ENCODE data around the gene BMP2K. TPM values are rescaled to one million over a fixed set of nuclear protein-coding genes. Genes with fewer than 3 reads are reported as not detected.

Gene BMP2K
- 44.8 TPM for total RNA-seq

DNA sequence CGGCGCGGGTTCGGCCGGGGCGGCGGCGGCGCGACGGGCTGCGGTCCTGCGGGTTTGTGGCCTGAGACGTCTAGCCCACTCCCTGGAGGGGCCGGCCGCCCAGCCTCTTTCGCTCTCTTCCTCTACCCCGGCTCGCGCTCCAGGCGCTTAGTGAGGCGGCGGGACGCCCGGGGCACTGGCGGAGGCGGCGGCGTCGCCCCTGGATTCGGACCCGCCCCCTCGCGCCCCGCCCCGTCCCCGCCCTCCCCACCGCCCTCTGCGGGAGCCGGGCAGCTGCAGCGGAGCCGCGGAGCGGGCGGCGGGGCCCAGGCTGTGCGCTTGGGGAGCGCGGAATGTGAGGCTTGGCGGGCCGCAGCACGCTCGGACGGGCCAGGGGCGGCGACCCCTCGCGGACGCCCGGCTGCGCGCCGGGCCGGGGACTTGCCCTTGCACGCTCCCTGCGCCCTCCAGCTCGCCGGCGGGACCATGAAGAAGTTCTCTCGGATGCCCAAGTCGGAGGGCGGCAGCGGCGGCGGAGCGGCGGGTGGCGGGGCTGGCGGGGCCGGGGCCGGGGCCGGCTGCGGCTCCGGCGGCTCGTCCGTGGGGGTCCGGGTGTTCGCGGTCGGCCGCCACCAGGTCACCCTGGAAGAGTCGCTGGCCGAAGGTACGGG lies at the start of gene BMP2K:
BMP2K (plus strand) TSS at position 272 of the 650 bp plus-strand sequence; CDS start at position 466, 194 bp downstream.
- DNase-seq (ENCODE audit: low spot score in 2 of 2) (peak; percentile 85 to 94), FAIRE-seq (no peak)

DNA sequence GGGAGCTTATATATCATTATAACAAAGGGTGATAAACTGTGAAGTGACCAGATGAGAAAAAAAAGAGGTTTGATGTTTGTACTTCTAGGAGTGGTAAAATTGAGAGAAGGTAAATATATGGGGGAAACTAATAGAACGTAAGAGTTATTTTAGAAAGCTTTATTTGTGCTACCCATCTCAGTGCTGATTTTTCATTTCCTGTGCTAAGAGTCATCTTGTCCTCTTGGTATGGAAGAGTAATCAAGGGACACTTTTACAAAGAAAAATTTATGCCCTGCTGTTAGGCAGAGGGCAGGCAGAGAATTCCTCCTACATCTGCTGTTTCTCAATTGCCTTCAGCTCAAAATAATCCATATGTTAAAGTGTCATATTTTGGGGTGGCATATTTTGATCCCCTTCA lies 49.6 kb upstream of the BMP2K start:
- no peak for DNase-seq (ENCODE audit: low spot score in 2 of 2)
- no peak for FAIRE-seq

DNA sequence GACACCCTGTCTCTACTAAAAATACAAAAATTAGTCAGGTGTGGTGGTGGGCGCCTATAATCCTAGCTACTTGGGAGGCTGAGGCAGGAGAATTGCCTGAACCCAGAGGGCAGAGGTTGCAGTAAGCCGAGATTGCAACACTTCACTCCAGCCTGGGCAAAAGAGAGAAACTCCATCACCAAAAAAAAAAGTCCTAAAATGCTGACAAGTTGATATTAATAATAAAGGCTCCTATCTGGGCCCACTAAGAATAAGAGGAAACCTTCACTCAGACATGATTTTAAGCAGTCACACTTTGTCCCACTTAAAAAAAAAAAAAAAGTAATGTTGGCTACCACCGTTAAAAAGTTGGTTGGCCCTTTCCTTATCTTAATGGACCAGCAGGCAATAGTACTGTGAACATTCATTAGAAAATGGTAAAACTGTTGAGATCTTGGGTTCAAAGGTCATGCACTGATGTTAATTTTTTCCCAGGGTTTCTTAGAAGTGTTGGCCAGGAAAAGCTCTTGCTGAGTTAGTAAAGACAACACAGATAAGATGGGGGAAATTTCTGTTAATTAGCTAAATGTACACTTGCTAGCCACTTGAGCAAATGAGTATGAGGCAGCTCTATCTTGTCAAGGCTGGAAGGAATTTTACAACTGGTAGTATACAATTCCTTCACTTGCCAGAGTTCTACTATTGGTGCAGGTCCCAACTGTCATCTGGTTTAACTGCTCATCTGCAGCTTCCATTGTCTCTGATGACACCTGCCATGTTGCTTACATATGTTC lies 43.6 kb upstream of the BMP2K start:
- no peak for FAIRE-seq
- DNase-seq (ENCODE audit: low spot score in 2 of 2): no peak

DNA sequence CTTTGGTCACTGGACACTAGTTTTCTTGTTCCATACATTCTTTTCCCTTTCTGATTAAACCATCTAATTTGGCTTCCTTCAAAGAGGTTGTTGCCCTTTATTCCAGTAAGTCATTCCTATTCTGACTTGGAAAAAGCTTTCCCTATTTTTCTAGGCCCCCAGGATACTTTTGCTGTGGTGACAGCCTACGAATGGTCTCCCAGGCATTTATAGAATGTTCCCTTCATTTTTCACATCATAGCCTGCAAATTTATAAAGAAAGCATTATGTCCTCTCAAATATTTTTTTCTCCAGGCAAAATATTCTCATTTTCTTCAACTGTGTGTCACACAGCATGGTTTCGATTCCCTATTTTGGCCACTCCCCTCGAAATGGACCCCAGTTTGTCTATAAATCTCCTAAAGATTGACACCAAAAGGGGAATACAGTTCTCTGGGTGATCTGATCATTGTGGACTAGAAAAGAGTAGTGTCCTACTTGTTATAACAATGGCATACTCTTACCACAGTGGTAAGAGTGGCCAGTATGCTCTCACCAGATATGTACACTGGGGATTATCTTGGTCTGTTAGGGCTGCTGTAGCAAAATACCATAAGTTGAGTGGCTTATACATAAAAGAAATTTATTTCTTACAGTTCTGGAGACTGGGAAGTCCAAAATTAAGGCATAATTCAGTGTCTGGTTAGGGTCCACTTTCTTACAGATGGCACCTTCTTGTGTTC lies 41.5 kb upstream of the BMP2K start:
- DNase-seq (ENCODE audit: low spot score in 2 of 2): no peak
- no peak for FAIRE-seq

DNA sequence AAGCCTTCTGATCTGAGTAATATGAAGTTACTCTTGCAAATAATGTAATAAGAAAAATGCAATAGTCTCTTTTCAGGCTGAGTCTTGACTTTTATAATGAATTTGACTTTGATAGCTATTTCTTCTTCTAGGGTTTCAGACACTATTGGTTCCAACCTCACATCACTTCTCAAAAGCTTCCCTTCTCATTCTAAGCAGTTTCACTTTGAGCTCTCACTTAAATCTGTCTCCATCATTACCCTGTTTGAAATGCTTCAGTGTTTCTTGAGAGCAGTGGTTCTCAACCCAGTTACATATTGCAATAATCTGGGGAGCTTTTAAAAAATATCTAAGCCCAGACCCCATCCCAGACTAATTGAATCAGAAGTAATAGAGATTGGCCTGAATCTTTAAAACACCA lies 40.5 kb upstream of the BMP2K start:
- FAIRE-seq (no peak), DNase-seq (ENCODE audit: low spot score in 2 of 2) (no peak)

DNA sequence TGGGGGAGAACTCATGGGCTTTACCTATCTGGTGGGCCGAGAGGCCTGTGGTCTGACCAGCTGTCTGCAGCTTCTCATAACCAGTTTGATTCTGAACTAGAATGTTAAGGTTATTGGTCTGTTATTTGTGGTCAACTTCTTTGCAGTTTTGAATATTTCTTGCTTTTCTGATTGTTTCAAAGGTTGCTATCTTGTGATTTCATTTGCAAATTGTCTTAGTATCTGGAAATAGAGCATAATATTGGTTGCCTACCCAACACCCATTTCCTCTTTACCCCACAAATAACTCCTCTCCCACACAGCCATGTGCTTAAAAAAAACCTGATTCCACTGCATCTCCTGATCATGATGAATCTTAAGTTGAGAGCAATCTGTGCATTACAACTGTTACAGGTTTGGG lies 39.1 kb upstream of the BMP2K start:
- FAIRE-seq: no peak
- DNase-seq (ENCODE audit: low spot score in 2 of 2): peak in 1 of 2 donors; percentile 5

DNA sequence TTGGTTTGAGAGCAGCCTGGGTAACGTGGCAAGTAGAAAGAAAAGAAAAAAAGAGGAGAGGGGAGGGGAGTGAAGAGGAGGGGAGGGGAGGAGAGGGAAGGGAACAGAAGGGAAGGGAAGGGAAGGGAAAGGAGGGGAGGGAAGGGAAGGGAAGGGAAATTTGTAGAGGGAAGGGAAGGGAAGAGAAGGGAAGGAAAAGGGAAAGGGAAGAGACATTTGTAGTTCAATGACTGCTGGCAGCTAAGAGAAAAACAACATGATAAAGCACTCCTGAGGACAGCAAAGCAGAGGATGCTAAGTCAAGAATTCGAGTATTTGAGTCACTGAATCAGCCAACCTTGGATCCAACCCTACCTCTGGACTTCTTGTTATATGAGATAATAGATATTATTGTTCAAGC lies 38.2 kb upstream of the BMP2K start:
- no peak for DNase-seq (ENCODE audit: low spot score in 2 of 2)
- FAIRE-seq: no peak

DNA sequence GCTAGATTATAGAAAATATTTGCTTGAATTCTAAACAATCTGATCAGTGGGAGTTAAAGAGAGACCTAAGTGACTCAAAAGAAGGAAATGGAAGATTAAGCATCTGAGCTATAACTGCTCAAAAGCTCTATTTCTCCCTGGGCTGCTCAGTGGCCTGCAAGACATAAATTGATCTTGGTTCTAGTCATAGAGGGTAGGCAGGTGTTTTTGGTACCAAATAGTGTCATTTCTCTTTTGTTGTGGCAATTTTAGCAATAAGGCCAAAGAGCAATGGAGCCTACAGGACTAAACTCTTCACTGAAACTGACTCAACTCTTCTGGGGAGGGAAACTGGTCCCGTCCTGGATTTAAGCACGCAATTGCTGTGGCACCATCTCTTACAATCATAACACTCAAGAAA lies 33.9 kb upstream of the BMP2K start:
- DNase-seq (ENCODE audit: low spot score in 2 of 2) (no peak), FAIRE-seq (no peak)

DNA sequence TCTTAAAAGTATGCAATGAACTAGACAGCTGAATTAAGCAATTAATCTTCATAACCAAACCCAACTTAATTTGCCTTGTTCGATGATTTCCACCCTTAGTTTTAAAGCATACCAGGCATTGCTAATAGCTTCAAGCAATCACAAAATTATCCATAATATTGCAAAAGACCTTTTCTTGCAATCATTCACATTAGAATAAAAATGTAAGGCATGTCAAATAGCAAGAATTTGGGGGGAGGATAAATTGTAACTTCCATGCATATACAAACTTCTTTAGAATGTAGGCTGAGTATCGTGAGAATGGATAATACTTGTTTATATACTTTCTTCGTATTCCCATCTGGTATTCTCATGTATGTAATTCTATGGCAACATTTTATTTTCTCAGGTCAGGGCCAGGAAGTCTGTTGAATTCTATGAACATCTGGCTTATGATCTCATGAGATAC lies 28.7 kb upstream of the BMP2K start:
- DNase-seq (ENCODE audit: low spot score in 2 of 2) (no peak), FAIRE-seq (no peak)

DNA sequence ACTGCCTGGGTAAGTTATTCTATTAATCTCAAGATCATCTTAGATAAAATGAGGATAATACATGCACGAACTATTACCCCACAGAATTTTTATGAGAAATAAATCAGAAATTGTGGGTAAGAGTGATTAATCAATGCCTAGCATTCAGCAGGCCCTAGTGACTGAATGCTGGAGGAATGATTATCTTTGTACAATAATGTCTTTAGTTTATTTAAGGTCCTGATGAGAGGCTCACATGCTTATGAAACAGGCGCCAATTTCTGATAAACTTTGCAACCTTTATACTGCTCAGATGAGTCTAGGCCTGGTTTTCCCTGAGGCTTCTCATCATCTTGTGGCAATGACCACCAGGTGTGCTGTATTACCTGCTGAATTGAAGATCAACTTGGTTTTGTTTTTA lies 27.8 kb upstream of the BMP2K start:
- no peak for FAIRE-seq

DNA sequence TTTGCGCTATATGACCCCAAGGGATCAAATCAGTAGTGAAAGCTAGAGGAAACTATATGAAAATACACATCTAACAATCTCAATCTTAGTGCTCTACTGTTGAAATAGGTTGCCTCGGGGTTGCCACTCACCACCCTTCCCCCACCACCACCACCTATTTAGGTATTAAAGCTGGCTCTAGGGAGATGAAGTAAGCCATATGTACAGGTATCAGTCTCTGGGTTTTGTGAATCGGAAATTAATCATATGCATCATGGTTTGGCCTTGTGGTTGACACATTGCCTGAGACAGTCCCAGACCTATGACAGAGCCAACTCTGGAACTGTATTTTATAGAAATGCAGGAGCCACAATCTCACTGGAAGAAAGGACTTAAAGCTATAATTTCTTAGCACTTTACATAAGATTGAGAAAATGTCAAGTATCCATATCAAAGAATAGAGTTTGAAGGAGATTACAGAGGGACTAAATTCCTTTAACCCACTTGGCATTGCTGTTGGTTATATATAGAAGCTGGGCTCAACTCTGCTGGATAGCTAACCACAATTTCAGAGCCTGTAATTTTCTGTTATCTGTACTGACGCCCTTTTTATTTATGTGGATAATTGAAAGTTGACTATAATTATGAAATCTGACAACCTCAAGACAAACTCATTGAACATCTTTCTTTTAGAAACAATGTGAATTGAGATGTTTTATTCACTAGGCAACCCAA lies 26.7 kb upstream of the BMP2K start:
- FAIRE-seq (no peak), DNase-seq (ENCODE audit: low spot score in 2 of 2) (no peak)

More for the DNA sequence above, 27.8 kb upstream of the BMP2K start:
- DNase-seq (ENCODE audit: low spot score in 2 of 2): no peak

DNA sequence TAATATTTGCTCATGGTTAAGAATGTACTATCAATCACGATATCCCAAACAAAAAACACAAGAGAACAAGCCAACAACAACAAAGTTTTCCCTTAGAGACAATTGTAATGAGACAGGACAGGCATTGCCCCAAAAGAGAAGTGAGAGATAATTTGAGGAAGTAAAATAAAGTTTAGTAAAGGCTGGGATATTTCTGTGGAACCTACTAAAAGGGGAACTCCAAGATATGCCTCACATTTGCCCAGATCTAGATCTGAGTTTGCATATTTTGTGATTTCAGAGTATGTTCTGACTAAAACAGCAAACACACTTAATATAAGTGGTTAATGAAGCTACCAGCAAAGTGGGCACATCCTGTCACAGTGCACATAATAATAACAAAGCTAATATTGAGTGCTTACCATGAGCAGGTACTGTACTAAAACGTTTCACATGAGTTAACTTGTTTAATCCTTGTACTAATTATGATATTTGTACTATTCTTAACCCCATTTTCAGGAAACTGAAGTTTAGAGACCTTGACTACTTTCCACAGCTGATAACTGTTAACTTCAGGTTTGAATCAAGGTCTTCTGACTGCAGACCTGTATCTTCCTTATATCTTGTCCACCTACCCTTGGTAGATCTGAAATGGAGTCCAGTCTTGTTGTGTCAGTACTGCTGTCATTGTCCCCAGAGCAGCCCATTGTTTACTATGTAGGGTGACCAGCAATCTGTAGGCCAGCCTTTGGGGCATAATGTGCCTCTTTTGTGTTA lies 26.0 kb upstream of the BMP2K start:
- FAIRE-seq (no peak), DNase-seq (ENCODE audit: low spot score in 2 of 2) (no peak)

DNA sequence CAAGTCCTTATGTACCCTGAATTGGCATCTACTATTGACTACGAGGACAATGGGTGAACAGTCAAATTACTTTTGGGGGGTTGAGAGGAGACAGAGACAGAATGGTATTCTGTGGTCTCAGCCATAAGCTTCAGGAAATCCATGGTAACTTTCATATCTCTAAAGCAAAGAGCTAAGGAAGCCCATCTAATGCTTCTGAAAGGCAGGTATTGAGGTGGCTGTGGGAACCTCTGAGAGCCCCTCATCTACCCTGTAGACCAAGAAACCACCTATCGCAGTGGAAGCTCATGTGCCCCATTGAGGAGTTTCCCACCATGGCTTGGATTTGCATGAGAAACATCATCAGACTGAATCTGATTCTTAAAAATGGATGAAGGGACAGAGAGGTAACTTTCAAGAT lies 23.1 kb upstream of the BMP2K start:
- FAIRE-seq: no peak

DNA sequence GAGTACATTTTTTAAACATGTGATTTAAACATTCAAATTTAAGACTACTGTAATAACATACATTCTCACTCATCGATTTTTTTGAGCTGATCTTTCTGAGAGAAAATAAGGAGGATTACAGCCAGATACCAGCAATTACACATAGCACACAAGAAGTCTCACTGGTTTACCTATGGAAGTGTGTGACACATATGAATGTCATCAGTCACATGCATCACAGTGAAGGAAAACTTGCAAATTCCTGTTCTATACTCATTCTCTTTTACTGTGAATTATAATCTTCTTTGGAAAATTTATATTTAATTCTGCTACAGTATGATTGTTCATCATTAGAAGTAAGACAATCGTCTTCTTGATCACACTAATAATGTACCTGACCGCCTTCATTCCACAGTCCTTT lies 21.3 kb upstream of the BMP2K start:
- DNase-seq (ENCODE audit: low spot score in 2 of 2) (no peak), FAIRE-seq (no peak)

More for the DNA sequence above, 23.1 kb upstream of the BMP2K start:
- no peak for DNase-seq (ENCODE audit: low spot score in 2 of 2)

DNA sequence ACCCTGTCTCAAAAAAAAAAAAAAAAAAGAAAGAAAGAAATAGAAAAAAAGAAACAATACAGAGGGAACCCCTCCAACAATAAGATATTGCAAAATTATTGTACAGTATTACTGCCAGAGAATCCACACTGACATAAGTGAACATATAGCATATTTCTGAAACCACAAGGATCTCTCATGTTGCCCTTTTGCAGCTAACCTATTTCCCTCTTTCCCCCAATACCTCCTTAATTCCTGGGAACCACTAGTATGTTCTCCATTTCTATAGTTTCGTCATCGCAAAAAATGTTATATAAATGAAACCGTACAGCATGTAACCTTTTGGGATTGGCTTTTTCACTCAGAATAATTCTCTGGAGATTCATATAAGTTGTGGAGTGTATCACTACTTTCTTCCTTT lies 20.0 kb upstream of the BMP2K start:
- no peak for DNase-seq (ENCODE audit: low spot score in 2 of 2)
- FAIRE-seq: no peak

DNA sequence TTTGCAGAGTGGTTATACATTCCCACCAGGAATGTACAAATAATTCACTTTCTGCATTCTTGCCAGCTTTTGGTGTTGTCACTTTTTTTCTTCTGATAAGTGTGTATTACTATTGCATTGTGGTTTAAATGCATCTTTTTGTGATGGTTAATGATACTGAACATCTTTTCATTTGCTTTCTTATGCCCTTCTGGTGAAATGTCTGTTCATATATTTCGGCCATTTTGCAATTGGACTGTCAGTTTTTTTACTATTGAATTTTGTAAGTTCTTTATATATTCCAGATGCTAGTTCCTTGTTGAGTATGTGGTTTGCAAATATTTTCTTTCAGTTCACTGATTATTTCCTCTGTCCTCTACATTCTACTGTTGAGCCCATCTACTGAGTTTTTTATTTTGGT lies 19.4 kb upstream of the BMP2K start:
- DNase-seq (ENCODE audit: low spot score in 2 of 2) (no peak), FAIRE-seq (no peak)

DNA sequence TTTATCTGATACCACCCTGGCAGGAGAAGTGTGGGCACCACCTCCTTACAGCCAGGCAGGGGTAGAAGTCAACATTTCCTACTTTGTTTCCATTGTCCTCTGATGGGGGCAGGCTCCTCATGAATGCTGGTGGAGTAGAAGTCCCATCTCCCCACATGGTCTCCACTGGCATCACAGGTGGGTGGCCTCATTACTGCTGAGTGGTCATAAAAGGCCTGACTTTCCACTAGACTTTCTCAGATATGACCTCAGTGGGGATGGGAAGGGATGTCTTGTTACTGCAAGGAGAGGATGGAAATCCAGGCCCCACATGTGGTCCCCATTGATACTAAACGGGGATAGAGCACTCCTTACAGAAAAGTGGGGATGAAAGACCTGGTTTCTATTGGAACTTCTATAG lies 18.6 kb upstream of the BMP2K start:
- FAIRE-seq (no peak), DNase-seq (ENCODE audit: low spot score in 2 of 2) (no peak)

DNA sequence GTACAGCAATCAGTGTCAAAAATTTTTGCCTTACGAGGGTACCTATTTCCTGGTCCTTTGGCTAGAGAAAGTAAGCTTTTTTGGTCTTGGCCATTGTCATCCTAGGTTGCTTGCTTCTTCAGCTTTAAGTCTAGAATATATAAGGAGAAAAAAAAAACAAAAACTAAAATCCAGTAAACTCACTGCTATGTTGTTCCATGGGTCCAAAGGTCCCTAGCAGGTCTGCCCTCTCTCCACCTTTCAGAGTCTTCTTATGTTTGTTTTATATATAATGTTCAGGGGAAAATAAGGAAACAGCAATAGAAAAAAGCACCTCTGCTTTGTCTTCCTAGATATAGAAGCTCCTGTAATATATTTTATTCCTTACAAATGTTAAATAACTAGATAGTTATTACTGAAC lies 18.1 kb upstream of the BMP2K start:
- FAIRE-seq: no peak
- no peak for DNase-seq (ENCODE audit: low spot score in 2 of 2)

DNA sequence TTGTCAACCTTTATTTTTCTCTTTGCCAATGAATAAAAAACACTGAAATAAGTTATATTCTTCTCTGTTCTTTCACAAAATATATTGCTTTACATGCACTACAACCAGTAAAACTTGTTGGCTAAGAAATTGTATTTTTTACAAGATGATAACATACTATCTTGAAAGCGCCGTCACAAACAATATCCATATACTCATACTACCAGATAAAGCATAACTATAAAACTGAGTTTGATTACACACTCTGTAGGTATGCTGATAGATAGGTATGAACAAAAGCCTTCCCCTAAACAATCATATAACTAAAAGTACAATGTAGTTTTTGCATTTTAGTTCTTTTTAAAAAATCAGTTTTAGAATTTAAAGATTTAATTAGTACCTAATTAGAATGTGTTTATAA lies 13.6 kb upstream of the BMP2K start:
- peak; percentile 48 for FAIRE-seq

DNA sequence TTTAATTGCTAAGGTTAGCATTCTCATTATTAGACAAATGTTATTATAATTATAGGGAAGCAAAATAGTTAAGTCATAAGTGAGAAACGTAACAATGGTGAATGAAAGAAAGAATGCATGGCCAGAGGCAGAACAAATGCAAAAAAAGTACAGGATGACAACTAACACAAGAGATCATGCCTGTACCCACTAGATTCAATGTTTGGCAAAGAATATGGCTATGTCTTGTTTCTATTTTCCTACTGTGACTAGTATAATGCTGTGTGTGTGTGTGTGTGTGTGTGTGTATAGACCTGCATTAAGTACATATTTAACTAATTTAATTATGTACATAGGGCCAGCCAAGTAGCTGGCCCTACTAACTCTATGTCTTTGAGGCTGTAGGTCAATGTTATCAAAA lies 12.9 kb upstream of the BMP2K start:
- FAIRE-seq (no peak), DNase-seq (ENCODE audit: low spot score in 2 of 2) (no peak)

More for the DNA sequence above, 13.6 kb upstream of the BMP2K start:
- no peak for DNase-seq (ENCODE audit: low spot score in 2 of 2)
